GM18505 (cell line): ENCODE measurements around the gene OR52K2.

Experiments used
- ATAC-seq: cut with Tn5 transposase; IDR thresholded peaks from one replicate; pipeline ENCODE4 v1.9.1; 2021; ENCODE audit not compliant: unreplicated experiment
- POLR2A ChIP-seq: IDR thresholded peaks from 4 replicates; pipeline ENCODE4 v1.6.1; 2011; ENCODE audit warnings: borderline replicate concordance; ENCODE audit not compliant: insufficient read depth, insufficient read length; ENCODE audit errors: extremely low read depth

Gene OR52K2

GRCh38 chr11:4496557-4497248 lies 47.6 kb downstream of the OR52K2 start:
- ATAC-seq: no peak

More at GRCh38 chr11:4496557-4497248, 47.6 kb downstream of the OR52K2 start:
- no peak for TF ChIP-seq POLR2A
